Loucy (cell line): Measurements from ENCODE around the gene HYAL3.

Experiments used
- CTCF ChIP-seq: fragments of 200-600 bp; sonication (generic); conservative IDR thresholded peaks from 2 replicates; pipeline ENCODE4 v1.5.1; 2014; ENCODE audit warnings: mild to moderate bottlenecking, antibody characterized with exemption, low read length
- EZH2phosphoT487 ChIP-seq: fragments of 200-600 bp; IDR thresholded peaks from 2 replicates; pipeline ENCODE4 v1.6.1; 2018; ENCODE audit warnings: antibody characterized with exemption, mild to moderate bottlenecking, moderate library complexity, borderline replicate concordance

- TF ChIP-seq CTCF (no peak), EZH2phosphoT487 (no peak)
Observed at GRCh38 chr3:50273689-50274065, 25.5 kb downstream of the HYAL3 start.
